BJ (cell line): Measurements from ENCODE around the gene MYO7A. TPM values are rescaled to one million over a fixed set of nuclear protein-coding genes. Genes with fewer than 3 reads are reported as not detected.

ENCODE experiments used
- CTCF ChIA-PET: fragments of 350-600 bp; formaldehyde crosslinking; extraction: SDS; loops from one replicate; lab custom pipeline; 2021; ENCODE audit warnings: antibody characterized with exemption, inconsistent platforms; lab: Yijun Ruan, JAX
- POLR2A ChIA-PET: fragments of 300-600 bp; sonication (Branson Sonifier 250); formaldehyde crosslinking; extraction: SDS; loops from one replicate; lab custom pipeline; 2021; ENCODE audit warnings: antibody characterized with exemption; lab: Charles Lee
- DNase-seq: peaks from one replicate; pipeline ENCODE4 v3.0.0-alpha.2; 2011; ENCODE audit warnings: low read depth
- H3K27me3 ChIP-seq: 2 replicates; pipeline ENCODE4 v1.6.0; 2011; ENCODE audit warnings: low read length; ENCODE audit not compliant: control insufficient read depth, insufficient read depth
- H3K36me3 ChIP-seq: 2 replicates; pipeline ENCODE4 v1.5.1; 2011; ENCODE audit warnings: low read length; ENCODE audit not compliant: control insufficient read depth, insufficient read depth
- H3K4me3 ChIP-seq: 2 replicates; pipeline ENCODE4 v1.5.1; 2011; ENCODE audit warnings: low read depth, mild to moderate bottlenecking, control low read depth, low read length
- polyA minus RNA-seq: library from RNA; depleted of rRNA, polyadenylated mRNA; stranded (reverse); fragments of >200 nt; gene quantifications from 2 replicates; pipeline ENCODE4 v1.2.3, GENCODE V29; 2011; rRNA and poly(A)+ RNA removed
- polyA plus RNA-seq: library from polyadenylated mRNA; depleted of rRNA; stranded (reverse); fragments of >200 nt; gene quantifications from 2 replicates; pipeline ENCODE4 v1.2.3, GENCODE V29; 2011; rRNA removed
- TF ChIP-seq, protein P1 (sequence below): IDR thresholded peaks from 2 replicates; pipeline ENCODE4 v1.5.1; 2011; ENCODE audit warnings: low read depth, mild to moderate bottlenecking, control low read depth, inconsistent platforms, low read length, moderate library complexity; ENCODE audit not compliant: insufficient read depth

Gene MYO7A
- polyA plus RNA-seq (0.01 and 0.04 TPM in 2 replicates), polyA minus RNA-seq (0.05 TPM in 1 of 2 replicates, not detected in the other)

DNA sequence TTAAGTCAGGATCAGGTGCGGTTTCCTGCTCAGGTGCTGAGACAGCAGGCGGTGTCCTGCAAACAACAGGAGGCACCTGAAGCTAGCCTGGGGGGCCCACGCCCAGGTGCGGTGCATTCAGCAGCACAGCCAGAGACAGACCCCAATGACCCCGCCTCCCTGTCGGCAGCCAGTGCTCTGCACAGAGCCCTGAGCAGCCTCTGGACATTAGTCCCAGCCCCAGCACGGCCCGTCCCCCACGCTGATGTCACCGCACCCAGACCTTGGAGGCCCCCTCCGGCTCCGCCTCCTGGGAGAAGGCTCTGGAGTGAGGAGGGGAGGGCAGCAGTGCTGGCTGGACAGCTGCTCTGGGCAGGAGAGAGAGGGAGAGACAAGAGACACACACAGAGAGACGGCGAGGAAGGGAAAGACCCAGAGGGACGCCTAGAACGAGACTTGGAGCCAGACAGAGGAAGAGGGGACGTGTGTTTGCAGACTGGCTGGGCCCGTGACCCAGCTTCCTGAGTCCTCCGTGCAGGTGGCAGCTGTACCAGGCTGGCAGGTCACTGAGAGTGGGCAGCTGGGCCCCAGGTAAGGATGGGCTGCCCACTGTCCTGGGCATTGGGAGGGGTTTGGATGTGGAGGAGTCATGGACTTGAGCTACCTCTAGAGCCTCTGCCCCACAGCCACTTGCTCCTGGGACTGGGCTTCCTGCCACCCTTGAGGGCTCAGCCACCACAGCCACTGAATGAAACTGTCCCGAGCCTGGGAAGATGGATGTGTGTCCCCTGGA, at the start of gene MYO7A:
TSS of gene MYO7A (plus strand) at position 327 of the 772 bp plus-strand sequence. CDS start 2,389 bp downstream, outside the sequence.
- CTCF ChIA-PET, result interaction anchor here (0.6 to 9.7 kb wide), 53 partner anchors 9 to 502 kb away, joined by 3 to 167 read pairs (median 6); partner anchors contain the start of gene B3GNT6
- DNase-seq, result no peak
- Histone ChIP-seq H3K36me3 (peaks cover 2% of the 10 kb centered on the region), H3K4me3 (peak within 1 kb of the TSS; percentile 37), H3K27me3 (no peaks in the 10 kb centered on the region)
- POLR2A ChIA-PET, result no interaction called here
- TF ChIP-seq, protein P1, sequence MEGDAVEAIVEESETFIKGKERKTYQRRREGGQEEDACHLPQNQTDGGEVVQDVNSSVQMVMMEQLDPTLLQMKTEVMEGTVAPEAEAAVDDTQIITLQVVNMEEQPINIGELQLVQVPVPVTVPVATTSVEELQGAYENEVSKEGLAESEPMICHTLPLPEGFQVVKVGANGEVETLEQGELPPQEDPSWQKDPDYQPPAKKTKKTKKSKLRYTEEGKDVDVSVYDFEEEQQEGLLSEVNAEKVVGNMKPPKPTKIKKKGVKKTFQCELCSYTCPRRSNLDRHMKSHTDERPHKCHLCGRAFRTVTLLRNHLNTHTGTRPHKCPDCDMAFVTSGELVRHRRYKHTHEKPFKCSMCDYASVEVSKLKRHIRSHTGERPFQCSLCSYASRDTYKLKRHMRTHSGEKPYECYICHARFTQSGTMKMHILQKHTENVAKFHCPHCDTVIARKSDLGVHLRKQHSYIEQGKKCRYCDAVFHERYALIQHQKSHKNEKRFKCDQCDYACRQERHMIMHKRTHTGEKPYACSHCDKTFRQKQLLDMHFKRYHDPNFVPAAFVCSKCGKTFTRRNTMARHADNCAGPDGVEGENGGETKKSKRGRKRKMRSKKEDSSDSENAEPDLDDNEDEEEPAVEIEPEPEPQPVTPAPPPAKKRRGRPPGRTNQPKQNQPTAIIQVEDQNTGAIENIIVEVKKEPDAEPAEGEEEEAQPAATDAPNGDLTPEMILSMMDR, result no peak

DNA sequence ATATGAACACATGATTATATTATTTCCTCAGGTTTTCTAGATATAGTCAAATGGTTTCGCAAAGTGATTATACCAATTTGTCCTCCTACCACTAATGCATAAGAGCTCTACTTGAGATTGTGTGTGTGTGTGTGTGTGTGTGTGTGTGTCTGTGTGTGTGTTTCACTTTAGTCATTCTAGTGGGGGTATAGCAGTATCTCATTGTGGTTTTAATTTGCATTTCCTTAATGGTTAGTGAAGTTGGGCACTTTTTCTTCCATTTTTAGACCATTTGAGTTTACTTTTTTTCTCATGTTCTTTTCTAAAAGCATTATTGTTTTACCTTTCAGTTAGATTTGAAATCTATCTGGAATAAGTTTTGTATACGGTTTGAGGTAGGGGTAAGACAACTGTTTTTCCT, 48.4 kb upstream of the MYO7A start:
- POLR2A ChIA-PET, result no interaction called here

DNA sequence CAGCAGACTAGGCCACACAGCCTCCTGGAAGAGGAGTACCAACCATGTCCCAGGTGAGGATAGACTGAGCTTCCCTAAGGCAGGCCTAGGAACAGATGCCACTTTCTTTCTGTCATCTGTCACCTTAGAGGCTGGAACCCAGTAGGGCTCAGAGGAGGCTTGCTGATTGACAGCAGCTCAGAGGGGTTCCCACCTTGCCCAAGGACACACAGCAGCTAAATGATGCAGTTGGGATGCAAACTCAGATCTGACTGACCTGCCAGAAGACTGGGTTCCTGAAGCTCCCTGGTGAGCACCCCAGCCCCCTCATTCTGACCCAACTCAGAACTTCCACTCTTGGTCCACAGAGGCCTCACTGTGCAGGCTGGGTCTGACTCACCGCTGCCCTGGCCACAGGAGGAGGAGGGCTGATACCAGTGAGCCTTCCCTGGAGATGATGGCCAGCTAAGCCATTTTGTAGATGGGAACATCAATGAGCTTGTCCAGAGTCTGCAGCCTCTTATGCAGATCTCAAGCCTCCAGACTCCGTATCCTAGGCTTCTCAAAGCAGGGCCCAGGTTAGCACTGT, 47.3 kb upstream of the MYO7A start:
- H3K27me3 ChIP-seq, result no peaks in the 10 kb centered on the region
- H3K36me3 ChIP-seq, result peaks cover 1% of the 10 kb centered on the region; the same call in 1 of the 2 replicates
- DNase-seq, result no peak
- TF ChIP-seq, protein P1, result no peak
- ChIA-PET CTCF (interaction anchor here (1.5 to 7.8 kb wide), 4 partner anchors 12 to 33 kb away, joined by 4 to 83 read pairs (median 12); no protein-coding TSS in a partner anchor), POLR2A (no interaction called here)
- no peak overlapping the region for H3K4me3 ChIP-seq

More for the DNA sequence above, 48.4 kb upstream of the MYO7A start:
- TF ChIP-seq, protein P1, result no peak
- no peak overlapping the region for H3K4me3 ChIP-seq
- no peaks in the 10 kb centered on the region for H3K36me3 ChIP-seq
- CTCF ChIA-PET, result interaction anchor here (1.7 to 7.8 kb wide), 3 partner anchors 13 to 33 kb away, joined by 6 to 83 read pairs (median 17); no protein-coding TSS in a partner anchor
- no peaks in the 10 kb centered on the region for H3K27me3 ChIP-seq
- no peak for DNase-seq

DNA sequence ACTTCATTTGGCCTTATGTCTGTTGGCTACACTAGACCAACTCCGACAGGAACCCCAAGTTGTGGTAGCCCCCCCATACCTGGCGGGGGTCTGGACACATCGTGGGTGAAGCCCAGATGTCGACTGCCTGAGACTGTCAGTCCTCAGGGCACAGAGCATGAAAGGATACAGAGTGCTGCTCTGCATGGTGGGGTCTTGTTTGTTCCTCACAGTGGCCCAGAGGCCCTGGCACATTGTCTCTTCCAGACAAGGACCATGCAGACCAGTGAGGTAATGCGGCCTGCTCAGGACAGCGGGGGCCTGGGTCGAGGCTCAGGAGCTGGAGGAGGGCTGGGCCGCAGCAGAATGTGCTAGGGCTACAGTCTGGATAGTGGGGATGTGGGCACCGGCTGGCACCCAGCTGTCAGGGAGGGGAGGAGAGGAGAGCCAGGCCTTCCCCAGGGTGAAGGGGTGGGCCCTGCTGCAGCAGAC, 46.6 kb upstream of the MYO7A start:
- TF ChIP-seq, protein P1, result no peak
- ChIA-PET CTCF (interaction anchor here (1.1 to 7.8 kb wide), 10 partner anchors 8 to 162 kb away, joined by 3 to 83 read pairs (median 4); partner anchors contain the start of gene CAPN5), POLR2A (no interaction called here)
- DNase-seq, result no peak
- Histone ChIP-seq H3K36me3 (peaks cover 2% of the 10 kb centered on the region; the same call in 1 of the 2 replicates), H3K4me3 (no peak overlapping the region), H3K27me3 (no peaks in the 10 kb centered on the region)
